Activated CD4-positive, CD25-positive, alpha-beta regulatory T cell (primary cell): ENCODE data around the gene ZGPAT.

Experiments
- DNase-seq, 4 experiments: peaks; one replicate each; lab custom pipeline; 2025; lab: John Stamatoyannopoulos, UW

The ZGPAT gene

DNA sequence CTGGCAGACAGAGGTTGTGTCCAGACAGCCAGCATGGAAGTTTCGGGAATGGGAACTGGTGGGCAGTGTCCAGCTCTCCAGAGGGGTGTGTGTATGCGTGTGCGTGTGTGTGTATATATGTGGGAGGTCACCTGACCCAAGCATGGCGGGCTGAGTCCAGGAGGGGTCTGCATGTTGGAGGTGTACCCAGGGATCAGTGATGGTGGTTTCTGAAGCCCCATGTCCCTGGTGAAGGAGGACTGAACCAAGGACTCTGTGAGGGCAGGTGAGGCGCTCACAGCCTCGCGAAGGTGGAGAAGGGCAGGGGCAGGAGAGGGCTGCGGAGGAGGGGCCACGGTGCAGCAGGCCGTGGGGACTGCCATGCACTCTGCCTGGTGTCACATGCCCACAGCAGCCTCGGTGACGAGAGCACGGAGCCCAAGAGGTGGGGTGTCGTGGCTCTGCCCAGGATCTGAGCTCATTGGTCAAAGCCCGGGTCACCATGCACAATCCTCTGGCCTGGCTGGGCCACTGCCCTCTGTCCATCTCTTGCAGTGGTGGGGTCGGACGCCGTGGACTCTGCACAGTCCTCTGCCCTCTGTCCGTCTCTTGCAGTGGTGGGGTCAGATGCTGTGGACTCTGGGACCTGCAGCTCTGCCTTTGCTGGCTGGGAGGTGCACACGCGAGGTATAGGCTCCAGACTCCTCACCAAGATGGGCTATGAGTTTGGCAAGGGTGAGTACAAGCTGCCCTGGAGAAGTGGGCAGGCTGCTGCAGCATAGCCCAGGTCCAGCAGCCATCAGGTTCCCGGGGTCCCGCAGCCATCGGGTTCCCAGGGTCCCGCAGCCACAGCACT lies 26.5 kb downstream of the ZGPAT start:
- no peak for DNase-seq

DNA sequence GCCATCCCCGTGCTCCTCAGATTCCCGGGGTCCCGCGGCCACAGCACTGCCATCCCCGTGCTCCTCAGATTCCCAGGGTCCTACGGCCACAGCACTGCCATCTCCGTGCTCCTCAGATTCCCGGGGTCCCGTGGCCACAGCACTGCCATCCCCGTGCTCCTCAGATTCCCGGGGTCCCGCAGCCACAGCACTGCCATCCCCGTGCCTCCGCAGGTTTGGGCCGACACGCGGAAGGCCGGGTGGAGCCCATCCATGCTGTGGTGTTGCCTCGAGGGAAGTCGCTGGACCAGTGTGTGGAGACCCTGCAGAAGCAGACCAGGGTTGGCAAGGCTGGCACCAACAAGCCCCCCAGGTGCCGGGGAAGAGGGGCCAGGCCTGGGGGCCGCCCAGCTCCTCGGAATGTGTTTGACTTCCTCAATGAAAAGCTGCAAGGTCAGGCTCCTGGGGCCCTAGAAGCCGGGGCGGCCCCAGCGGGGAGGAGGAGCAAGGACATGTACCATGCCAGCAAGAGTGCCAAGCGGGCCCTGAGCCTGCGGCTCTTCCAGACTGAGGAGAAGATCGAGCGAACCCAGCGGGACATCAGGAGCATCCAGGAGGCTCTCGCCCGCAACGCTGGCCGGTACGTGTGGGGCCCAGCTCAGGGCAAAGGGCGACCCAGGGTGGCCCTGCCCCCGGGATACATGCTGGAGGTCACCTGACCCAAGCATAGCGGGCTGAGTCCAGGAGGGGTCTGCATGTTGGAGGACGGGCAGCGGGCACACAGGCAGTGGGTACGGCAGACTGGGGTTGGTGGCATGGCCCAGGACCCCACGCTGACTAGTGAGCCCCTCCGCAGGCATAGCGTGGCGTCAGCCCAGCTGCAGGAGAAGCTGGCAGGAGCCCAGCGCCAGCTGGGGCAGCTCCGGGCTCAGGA lies 27.4 kb downstream of the ZGPAT start:
- DNase-seq = no peak

DNA sequence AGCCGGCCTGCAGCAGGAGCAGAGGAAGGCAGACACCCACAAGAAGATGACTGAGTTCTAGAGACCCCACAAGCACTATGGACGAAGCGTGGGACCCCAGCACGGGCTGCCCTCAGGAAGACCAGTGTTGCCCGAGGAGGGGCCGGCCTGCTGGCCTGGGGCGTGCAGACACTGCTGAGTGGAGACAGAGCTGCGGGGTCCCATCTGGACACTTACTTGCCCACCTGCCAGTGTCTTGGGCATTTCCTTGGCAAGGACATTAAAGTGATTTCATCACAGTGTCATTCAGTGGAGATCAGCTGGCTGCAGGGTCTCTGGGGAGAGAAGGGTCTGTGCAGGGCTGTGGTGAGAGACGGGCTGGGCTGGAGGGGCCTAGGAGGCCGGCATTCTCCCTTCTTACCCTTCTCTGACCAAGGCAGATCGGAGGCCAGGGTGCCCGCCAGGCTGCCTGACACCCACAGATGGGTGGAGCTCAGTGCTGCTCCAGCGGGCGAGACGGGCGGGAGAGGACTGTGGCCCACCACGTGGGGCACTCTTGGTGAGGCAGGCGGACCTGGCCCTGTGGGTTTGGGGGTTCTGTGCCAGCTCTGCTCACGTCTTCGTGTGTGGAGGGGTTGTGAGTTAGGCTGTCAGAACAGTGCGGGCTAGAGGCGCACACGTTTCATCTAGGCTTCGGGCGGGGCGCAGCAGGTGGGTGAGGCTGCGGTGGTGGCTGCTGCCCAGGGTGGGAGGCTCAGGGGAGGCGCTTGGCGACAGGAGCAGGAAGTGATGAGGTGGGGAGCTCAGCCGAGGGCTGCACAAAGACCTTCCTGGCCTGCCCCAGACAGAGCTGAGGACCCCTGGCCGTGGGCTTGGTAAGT lies 28.2 kb downstream of the ZGPAT start, which contains the start of gene LIME1:
Gene LIME1, plus strand, starts transcription at position 806 of the 860 bp plus-strand sequence. CDS start 886 bp downstream, outside the sequence.
- peak in 3 of 4 experiments; percentile 26 to 70 (median 66) for DNase-seq

DNA sequence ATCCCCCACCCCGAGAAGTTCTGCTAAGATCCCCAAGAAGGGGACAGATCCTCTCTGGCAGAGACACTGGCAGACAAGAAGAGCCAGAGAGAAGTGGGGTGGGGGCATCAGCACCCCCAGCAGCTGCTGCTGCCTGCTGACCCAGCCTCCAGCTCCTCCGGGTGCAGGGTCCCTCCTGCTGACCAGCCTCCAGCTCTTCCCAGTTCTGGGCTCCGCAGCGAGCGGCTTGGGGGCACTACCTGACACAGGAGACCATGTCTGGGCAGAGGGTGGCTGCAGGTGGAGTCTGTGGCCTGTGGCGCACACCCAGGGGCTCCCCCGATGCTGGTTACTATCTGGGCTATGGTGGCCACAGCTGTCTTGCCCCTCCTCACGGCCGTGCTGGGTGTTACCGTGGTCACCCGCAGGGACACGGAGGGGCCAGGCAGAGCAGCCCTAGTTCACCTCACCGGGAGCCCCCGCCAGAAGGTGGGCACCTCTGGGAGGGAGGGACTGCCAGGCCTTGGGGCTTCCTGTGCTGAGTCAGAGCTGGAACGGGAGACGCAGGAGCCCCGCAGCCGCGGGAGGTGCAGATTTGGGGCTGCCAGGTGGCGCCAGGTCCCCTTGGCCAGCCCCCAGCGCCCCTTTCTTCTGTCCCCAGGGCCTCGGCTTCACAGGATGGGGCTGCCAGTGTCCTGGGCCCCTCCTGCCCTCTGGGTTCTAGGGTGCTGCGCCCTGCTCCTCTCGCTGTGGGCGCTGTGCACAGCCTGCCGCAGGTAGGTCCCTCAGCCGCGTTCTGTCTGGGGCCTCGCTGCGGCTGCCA lies 29.3 kb downstream of the ZGPAT start:
- peak in 1 of 4 experiments; percentile 27 for DNase-seq

DNA sequence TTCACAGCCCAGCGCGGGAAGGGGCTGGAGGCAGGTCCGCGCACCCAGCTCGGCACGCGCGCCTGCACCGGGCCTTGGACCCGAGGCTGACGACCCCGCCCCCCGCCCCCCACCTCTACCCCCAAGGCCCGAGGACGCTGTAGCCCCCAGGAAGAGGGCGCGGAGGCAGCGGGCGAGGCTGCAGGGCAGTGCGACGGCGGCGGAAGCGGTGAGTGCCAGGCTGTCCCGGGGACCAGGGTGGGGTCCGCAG lies 29.8 kb downstream of the ZGPAT start:
- no peak for DNase-seq

DNA sequence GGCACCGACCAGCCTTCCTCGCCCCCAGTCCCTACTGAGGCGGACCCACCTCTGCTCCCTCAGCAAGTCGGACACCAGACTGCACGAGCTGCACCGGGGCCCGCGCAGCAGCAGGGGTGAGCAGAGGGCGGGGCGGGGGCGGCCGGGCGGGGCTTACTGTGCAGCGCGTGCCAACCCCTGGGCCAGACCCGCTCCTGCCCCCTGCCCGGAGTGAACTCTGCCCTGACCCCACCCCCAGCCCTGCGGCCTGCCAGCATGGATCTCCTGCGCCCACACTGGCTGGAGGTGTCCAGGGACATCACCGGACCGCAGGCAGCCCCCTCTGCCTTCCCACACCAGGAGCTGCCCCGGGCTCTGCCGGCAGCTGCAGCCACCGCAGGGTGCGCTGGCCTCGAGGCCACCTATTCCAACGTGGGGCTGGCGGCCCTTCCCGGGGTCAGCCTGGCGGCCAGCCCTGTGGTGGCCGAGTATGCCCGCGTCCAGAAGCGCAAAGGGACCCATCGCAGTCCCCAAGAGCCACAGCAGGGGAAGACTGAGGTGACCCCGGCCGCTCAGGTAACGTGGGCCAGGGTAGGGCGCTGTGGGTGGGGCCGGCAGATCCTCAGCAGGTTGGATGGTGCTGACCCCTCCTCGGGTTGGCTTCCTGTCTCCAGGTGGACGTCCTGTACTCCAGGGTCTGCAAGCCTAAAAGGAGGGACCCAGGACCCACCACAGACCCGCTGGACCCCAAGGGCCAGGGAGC lies 30.3 kb downstream of the ZGPAT start:
- no peak for DNase-seq

DNA sequence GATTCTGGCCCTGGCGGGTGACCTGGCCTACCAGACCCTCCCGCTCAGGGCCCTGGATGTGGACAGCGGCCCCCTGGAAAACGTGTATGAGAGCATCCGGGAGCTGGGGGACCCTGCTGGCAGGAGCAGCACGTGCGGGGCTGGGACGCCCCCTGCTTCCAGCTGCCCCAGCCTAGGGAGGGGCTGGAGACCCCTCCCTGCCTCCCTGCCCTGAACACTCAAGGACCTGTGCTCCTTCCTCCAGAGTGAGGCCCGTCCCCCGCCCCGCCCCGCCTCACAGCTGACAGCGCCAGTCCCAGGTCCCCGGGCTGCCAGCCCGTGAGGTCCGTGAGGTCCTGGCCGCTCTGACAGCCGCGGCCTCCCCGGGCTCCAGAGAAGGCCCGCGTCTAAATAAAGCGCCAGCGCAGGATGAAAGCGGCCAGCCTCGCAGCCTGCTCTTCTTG lies 30.9 kb downstream of the ZGPAT start:
- no peak for DNase-seq

DNA sequence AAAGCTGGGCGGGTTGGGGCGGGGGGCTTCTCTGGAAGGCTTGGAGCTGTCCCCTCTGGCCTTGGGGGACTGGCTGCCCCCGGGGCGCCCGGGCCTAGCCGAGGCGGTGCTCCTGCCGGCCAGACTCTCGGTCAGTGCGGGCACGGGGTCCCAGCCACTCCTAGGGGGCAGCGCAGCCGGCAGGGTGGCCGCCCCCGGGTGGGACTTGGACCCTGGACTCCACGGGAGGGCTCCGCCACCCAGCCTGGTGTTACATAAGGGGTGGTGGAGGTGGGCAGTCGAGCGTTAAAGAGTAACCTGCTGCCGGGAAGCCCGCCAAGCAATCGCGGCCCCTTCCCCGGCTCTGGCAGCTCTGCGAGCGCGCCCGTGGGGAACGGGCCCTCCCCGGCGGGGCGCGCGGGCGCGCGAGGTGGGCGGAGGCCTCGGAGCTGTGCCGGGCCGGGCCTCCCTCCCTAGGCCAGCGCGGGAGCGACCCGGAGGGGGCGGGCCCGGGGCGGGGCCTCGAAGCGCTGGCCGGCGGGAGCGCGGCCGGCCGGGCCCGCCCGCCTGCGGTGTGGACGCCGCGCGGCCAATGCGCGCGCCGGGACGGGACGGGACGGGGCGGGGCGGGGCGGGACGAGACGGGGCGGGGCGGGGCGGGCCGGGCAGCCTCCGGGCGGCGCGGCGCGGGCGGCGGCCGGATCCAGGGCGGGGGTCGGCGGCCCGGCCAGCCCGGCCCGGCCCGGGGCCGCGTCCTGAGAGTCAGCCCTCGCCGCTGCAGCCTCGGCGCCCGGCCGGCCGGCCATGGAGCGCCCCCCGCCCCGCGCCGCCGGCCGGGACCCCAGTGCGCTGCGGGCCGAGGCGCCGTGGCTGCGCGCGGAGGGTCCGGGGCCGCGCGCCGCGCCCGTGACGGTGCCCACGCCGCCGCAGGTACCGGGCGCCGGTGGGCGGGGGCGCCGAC lies 31.6 kb downstream of the ZGPAT start, which contains the start of gene SLC2A4RG:
Gene SLC2A4RG, plus strand, starts transcription at position 647 of the 940 bp plus-strand sequence. Its CDS starts 137 bp downstream, at position 784.
- peak in 3 of 4 experiments; percentile 30 to 57 (median 55) for DNase-seq

DNA sequence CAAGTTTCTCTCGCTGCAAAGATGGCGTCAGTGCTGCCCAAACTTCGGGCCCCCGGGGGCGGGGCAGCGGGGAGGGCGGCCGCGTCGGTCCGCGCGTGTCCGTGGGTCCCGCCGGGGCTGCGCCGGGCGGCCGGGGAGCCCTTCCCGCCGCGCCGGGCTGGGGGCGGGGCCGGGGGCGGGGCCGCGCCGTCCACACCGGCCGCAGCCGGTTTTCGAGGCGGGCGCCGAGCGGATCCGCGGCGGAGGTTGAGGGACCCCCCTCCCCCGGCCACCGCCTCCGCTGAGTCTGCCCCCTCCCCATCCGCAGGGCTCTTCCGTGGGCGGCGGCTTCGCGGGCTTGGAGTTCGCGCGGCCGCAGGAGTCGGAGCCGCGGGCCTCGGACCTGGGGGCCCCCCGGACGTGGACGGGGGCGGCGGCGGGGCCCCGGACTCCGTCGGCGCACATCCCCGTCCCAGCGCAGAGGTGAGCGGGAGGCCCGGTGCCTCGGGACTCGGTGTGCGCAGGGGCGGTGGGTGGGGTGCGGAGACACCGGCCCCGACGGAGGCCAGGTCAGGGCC lies 32.3 kb downstream of the ZGPAT start:
- DNase-seq = peak in 2 of 4 experiments; percentile 37 to 48

DNA sequence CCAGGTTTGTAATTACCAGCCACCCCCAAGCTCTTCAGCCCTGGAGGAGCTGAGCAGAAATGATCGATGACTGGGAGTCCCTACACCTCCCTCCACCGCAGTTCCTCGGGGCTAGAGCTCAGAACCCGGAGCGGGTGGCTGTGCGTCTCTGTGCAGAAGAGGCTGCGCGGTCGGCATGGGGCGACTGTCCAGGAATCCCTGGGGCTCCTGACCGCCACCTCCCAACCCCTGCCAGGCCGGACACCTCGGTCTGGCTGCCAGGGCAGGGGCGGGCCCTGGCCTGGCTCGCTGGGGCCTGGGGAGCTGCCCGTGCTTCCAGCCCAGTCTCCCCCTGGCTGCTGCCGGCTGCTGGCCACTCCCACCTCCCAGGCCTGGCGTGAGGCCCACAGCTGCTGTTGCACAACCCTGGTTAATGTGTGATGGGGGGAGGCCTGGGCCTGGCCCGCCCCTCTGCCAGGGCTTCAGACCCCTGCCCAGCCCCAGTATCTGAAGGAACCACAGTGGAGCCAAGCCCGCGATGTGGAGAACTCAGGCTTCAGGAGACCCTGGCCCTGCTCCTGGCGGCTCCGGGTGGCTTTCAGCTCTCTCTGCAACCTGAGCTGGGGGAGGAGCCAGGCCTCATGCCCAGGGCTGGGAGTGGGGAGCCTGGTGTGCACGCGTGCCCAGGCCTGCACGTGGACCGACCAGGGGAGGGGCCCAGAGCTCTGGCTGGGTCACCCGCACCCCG lies 33.0 kb downstream of the ZGPAT start:
- DNase-seq = no peak

DNA sequence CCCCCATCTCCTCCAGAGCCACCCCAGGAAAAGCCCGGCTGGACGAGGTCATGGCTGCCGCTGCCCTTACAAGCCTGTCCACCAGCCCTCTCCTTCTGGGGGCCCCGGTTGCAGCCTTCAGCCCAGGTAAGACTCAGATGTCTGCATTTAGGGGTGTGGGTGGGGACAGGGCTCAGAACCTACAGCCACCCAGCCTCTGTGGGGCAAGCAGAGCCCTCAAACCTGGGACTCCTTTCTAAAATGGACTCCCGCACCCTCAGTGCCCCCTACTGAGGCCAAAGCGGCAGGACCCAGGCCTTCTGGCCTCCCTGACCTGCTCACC lies 33.5 kb downstream of the ZGPAT start:
- no peak for DNase-seq

DNA sequence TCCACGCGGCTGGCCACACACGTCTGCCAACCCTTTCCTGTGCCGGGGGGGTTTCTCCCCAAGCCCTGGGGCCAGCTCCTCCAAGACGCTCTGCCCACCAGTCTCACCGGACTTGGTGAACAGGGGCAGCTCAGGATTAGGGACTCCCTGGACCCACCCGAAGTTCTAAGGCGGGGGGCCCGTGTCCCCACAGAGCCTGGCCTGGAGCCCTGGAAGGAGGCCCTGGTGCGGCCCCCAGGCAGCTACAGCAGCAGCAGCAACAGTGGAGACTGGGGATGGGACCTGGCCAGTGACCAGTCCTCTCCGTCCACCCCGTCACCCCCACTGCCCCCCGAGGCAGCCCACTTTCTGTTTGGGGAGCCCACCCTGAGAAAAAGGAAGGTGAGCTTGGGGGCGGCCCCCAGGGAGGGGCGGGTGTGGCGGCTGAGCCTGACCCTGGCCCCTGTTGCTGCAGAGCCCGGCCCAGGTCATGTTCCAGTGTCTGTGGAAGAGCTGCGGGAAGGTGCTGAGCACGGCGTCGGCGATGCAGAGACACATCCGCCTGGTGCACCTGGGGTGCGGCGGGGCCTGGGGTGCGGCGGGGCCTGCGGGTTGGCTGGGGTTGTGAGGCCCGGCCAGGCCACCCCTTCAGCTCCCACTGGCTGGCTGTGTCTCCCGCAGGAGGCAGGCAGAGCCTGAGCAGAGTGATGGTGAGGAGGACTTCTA lies 34.0 kb downstream of the ZGPAT start:
- no peak for DNase-seq

DNA sequence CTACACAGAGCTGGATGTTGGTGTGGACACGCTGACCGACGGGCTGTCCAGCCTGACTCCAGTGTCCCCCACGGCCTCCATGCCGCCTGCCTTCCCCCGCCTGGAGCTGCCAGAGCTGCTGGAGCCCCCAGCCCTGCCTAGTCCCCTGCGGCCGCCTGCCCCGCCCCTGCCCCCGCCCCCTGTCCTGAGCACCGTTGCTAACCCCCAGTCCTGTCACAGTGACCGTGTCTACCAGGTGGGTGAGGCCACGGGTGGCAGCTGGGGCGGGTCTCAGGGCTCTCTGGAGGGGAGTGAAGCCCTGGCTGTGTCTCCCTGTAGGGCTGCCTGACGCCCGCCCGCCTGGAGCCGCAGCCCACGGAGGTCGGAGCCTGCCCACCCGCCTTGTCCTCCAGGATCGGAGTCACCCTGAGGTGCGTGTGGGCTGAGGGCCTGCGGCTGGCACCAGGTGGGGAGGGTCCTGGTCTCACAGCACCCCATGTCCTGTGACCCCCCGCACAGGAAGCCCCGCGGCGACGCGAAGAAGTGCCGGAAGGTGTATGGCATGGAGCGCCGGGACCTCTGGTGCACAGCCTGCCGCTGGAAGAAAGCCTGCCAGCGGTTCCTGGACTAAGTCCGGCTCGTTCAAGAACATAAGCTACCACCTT lies 34.7 kb downstream of the ZGPAT start:
- no peak for DNase-seq

DNA sequence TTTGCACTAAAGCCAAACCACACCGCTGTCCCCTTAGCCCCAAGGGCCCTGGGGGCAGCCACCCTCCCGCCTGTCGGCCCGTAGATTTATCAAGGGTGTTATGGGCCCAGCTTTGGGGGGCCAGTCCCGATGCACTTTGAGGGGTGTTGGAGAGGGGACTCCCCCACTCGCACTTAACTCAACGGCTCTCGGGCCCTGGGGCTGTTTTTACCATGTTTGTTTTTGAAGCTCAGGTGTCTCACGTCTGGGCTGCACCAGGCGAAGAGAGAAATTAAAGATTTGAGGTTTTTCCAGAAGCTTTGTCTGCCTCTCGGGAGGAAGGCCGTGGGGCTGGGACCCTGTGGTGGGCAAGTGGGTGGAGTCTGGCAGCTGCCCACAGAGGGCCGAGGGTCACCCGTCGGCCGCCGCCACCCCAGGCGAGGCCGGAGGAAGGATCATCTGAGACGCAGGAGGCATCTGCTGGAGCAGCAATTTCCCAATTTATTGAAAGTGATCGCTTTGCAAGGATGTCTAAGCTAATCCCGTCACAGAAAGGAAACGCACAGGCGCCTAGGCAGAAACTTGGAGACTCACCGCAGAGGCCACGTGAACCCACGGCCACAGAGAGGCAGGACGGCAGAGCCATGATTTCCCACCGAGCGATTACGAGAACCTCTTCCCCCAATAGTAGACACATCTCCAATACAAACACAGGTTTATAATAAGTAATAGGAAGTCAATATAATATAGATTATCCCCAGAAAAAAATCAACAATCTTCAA lies 35.6 kb downstream of the ZGPAT start:
- no peak for DNase-seq

DNA sequence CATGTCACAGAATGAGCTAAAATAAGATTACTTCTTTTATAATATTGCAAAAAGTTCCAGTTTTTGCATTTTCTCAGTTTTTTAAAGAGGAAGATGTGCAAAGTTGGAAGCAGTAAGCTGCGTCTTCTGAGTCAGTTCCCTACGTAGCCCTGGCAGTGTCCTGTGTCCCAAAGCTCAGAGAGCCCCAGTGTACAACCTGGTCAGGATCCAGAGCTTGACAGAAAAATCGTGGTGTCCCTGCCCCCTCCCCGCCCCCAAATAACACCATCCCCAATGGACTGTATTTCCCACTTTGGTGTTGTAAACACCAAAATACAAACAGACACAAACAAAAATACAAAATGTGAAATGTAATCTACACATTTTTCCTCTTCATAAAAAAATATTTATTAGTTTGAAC lies 36.3 kb downstream of the ZGPAT start:
- DNase-seq = no peak
